PC-3 (cell line): ENCODE results near the gene NDRG2. TPM values are rescaled to one million over a fixed set of nuclear protein-coding genes. Genes with fewer than 3 reads are reported as not detected.

Experiments used
- ATAC-seq: fragments of 200-7000 bp; cut with Tn5 transposase; 2 replicates; pipeline ENCODE4 v1.9.1; 2020; ENCODE audit warnings: mild to moderate bottlenecking, moderate library complexity
- BruUV-seq: library from RNA; stranded (reverse); fragments of 400-500 nt; replicated peaks from 2 replicates; lab custom pipeline; 2021; lab: Mats Ljungman, UMichigan
- CTCF ChIA-PET: fragments of 300-600 bp; sonication (Branson Sonifier 250); formaldehyde crosslinking; loops from one replicate; lab custom pipeline; 2022; ENCODE audit warnings: antibody characterized with exemption; lab: Charles Lee
- POLR2A ChIA-PET: fragments of 300-600 bp; sonication (Branson Sonifier 250); formaldehyde crosslinking; loops from one replicate; lab custom pipeline; 2022; ENCODE audit warnings: antibody characterized with exemption; ENCODE audit not compliant: unreplicated experiment; lab: Charles Lee
- DNase-seq: peaks from one replicate; pipeline ENCODE4 v3.0.0-alpha.2; 2015
- H2AFZ ChIP-seq: fragments of 300-600 bp; sonication (generic); 2 replicates; pipeline ENCODE4 v1.6.0; 2016; ENCODE audit warnings: antibody characterized with exemption, low read length
- H3F3A ChIP-seq: fragments of 300-600 bp; sonication (generic); one replicate; pipeline ENCODE4 v1.6.0; 2017; ENCODE audit warnings: antibody characterized with exemption, low read length, control low read depth, mild to moderate bottlenecking; ENCODE audit not compliant: unreplicated experiment
- H3K27ac ChIP-seq: fragments of 300-600 bp; sonication (generic); 2 replicates; pipeline ENCODE4 v1.5.1; 2016; ENCODE audit warnings: mild to moderate bottlenecking, low read length
- H3K27me3 ChIP-seq: fragments of 300-600 bp; sonication (generic); 2 replicates; pipeline ENCODE4 v1.6.1; 2016; ENCODE audit warnings: low read length, mixed read lengths
- H3K36me3 ChIP-seq: fragments of 300-600 bp; sonication (generic); 2 replicates; pipeline ENCODE4 v1.6.1; 2016; ENCODE audit warnings: low read depth, mixed run types, low read length, mixed read lengths
- H3K4me1 ChIP-seq: fragments of 300-600 bp; sonication (generic); 2 replicates; pipeline ENCODE4 v1.5.1; 2016; ENCODE audit warnings: low read length; ENCODE audit not compliant: insufficient read depth
- H3K4me2 ChIP-seq: fragments of 300-600 bp; sonication (generic); 2 replicates; pipeline ENCODE4 v1.6.0; 2016; ENCODE audit warnings: low read length
- H3K4me3 ChIP-seq: fragments of 300-600 bp; sonication (generic); 2 replicates; pipeline ENCODE4 v1.5.1; 2016; ENCODE audit warnings: mild to moderate bottlenecking, low read length, mixed read lengths
- H3K79me2 ChIP-seq: fragments of 300-600 bp; sonication (generic); 2 replicates; pipeline ENCODE4 v1.6.1; 2017; ENCODE audit warnings: low read length, mixed read lengths
- H3K9ac ChIP-seq: fragments of 300-600 bp; sonication (generic); 2 replicates; pipeline ENCODE4 v1.6.0; 2016; ENCODE audit warnings: mild to moderate bottlenecking, low read length
- H3K9me2 ChIP-seq: fragments of 300-600 bp; sonication (generic); replicated peaks from 2 replicates; pipeline ENCODE4 v1.6.1; 2016; ENCODE audit warnings: mixed run types, low read length, mixed read lengths
- H3K9me3 ChIP-seq: fragments of 300-600 bp; sonication (generic); 2 replicates; pipeline ENCODE4 v1.6.1; 2016; ENCODE audit warnings: low read length, mixed read lengths
- H4K20me1 ChIP-seq: fragments of 300-600 bp; sonication (generic); 2 replicates; pipeline ENCODE4 v1.6.1; 2016; ENCODE audit warnings: low read length, mixed read lengths
- EZH2 ChIP-seq: fragments of 300-600 bp; sonication (generic); IDR thresholded peaks from one replicate; pipeline ENCODE4 v1.6.1; 2017; ENCODE audit warnings: antibody characterized with exemption, mild to moderate bottlenecking, low read length; ENCODE audit not compliant: unreplicated experiment
- EZH2phosphoT487 ChIP-seq: fragments of 300-600 bp; sonication (generic); IDR thresholded peaks from 2 replicates; pipeline ENCODE4 v1.6.1; 2018; ENCODE audit warnings: mild to moderate bottlenecking, antibody characterized with exemption, low read length, borderline replicate concordance
- intact Hi-C: fragments of 100-400 bp; cut with micrococcal nuclease; formaldehyde crosslinking; loops from 2 replicates; pipeline ENCODE4 v1.9.0; 2023
- total RNA-seq: library from RNA; depleted of rRNA; stranded (reverse); fragments of >200 nt; gene quantifications from 2 replicates; pipeline ENCODE4 v1.2.3, GENCODE V29; 2014
- TF ChIP-seq, protein P1 (sequence below): fragments of 300-600 bp; sonication (generic); conservative IDR thresholded peaks from 2 replicates; pipeline ENCODE4 v1.5.1; 2017; ENCODE audit warnings: antibody characterized with exemption, low read depth, mild to moderate bottlenecking, low read length

Gene NDRG2
- total RNA-seq, 1 experiment from 2014 or later, result 4.0 TPM

DNA sequence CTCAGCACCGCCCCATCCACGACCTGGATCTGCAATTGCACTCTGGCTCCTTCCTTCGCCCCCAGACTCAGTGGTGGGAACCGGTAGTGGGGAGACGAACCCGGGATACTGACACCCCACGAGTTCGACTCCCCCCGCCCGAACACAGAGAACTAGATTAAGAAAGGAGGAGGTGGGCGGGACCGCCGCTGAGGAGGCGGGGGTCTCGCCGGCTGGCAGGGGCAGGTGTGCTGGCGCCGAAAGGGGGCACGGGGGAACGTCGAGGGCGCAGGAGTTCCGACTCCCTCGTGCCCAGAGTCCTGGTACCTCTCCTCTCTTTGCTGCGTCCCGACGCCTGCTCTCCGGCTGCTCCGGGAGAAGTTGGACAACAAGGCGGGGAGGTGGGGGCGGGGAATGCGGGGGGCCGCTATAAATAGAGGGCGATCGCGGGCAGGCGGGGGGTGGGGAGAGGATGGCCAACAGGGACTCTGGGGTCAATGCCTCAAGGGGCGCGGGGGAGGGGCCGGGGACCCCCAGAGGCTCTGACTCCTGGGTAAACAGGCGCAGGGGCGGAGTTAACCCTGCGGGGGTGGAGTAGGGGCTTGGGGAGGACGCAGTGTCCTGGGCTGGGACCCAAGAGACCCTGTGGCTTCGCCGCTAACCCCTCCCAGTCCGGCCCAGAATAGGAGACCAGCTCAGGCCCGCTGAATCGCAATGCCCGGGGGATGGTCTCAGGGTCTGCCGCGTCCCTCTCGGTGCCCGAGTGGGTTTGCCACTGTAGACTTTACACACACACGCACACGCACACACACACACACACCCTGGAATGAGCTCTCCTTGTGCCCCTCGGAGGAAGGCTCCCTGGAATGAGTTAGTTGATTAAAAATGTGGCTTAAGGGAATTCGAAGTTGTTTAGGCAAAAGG lies 761 bp upstream of the NDRG2 start:
- intact Hi-C loops, result no loop called here
- DNase-seq, result no peak
- ChIA-PET CTCF (no interaction called here), POLR2A (no interaction called here)
- peaks cover 70% of the 10 kb centered on the region for H3K27me3 ChIP-seq
- H3K27ac ChIP-seq, result no peak overlapping the region
- TF ChIP-seq EZH2, result no peak
- TF ChIP-seq, protein P1, sequence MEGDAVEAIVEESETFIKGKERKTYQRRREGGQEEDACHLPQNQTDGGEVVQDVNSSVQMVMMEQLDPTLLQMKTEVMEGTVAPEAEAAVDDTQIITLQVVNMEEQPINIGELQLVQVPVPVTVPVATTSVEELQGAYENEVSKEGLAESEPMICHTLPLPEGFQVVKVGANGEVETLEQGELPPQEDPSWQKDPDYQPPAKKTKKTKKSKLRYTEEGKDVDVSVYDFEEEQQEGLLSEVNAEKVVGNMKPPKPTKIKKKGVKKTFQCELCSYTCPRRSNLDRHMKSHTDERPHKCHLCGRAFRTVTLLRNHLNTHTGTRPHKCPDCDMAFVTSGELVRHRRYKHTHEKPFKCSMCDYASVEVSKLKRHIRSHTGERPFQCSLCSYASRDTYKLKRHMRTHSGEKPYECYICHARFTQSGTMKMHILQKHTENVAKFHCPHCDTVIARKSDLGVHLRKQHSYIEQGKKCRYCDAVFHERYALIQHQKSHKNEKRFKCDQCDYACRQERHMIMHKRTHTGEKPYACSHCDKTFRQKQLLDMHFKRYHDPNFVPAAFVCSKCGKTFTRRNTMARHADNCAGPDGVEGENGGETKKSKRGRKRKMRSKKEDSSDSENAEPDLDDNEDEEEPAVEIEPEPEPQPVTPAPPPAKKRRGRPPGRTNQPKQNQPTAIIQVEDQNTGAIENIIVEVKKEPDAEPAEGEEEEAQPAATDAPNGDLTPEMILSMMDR, result no peak
- no peak for TF ChIP-seq EZH2phosphoT487
- no peak for ATAC-seq
- no peaks in the 10 kb centered on the region for H3K79me2 ChIP-seq
- H4K20me1 ChIP-seq, result no peaks in the 10 kb centered on the region
- H3K9me2 ChIP-seq, result no peaks in the 10 kb centered on the region
- no peaks in the 10 kb centered on the region for H3K9me3 ChIP-seq
- H2AFZ ChIP-seq, result peak overlapping the region; percentile 61; the same call in 1 of the 2 replicates
- peak overlapping the region; percentile 58 for H3K4me3 ChIP-seq
- H3K4me2 ChIP-seq, result peak overlapping the region; percentile 77
- H3F3A ChIP-seq, result no peaks in the 10 kb centered on the region
- no peaks in the 10 kb centered on the region for H3K36me3 ChIP-seq
- 0 out of 2 replicates have a peak, but pooled peaks cover 4% of the 10 kb centered on the region for H3K4me1 ChIP-seq
- no TSS peak for BruUV-seq
- H3K9ac ChIP-seq, result no peak overlapping the region

DNA sequence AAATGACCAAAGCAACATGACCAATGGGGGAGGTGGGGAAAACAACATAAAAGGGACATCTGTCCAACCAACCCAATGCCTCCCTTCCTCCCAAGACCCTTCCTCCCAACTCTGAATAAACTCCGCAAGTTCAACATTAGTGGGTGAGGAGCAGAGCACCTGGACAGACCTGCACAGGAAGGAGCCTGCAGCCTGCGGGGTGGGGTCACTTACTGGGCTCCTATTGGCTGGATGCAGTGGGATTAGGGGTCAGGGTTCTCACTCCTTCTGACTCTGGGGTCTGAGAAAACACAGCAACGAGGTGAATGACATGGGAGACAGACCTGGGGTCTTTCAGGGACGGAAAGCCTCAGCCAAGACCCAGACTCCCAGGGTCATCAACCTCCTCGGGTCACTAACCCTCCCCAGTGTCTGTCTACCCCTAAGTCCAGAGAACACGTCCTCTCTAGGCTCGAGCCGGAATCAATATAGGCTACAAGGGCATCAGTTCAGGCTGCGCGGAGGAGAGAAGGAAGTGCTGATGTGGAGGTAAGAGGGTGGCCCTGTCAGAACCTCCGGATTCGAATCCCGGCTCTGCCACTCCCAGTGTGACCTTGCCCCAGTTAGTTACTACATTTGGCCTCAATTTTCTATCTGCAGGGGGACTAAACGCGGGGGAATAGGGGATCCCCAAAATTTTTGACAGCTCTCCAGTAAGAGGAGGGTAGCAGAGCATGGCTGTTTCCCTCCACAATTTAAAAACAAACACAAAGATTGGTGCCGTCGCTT lies 860 bp downstream of the NDRG2 start:
- TF ChIP-seq, protein P1, result no peak
- Histone ChIP-seq H3K4me1 (0 out of 2 replicates have a peak, but pooled peaks cover 4% of the 10 kb centered on the region), H3K27me3 (peaks cover 67% of the 10 kb centered on the region), H3K9ac (no peak overlapping the region), H3K4me2 (peak overlapping the region; percentile 79), H3K9me2 (no peaks in the 10 kb centered on the region), H3K79me2 (no peaks in the 10 kb centered on the region), H2AFZ (peak overlapping the region; percentile 55; the same call in 1 of the 2 replicates), H3K27ac (no peak overlapping the region), H3F3A (no peaks in the 10 kb centered on the region), H4K20me1 (no peaks in the 10 kb centered on the region), H3K4me3 (peak overlapping the region; percentile 58; the same call in 1 of the 2 replicates), H3K36me3 (no peaks in the 10 kb centered on the region), H3K9me3 (no peaks in the 10 kb centered on the region)
- no peak for ATAC-seq
- intact Hi-C loops, result no loop called here
- POLR2A ChIA-PET, result no interaction called here
- no peak for DNase-seq
- BruUV-seq, result no TSS peak
- CTCF ChIA-PET, result interaction anchor here (0.5 kb wide), 1 partner anchor 44 kb away, joined by 3 read pairs; no protein-coding TSS in a partner anchor
